IMR-90 (cell line): ENCODE results near the gene TOM1. TPM values are rescaled to one million over a fixed set of nuclear protein-coding genes. Genes with fewer than 3 reads are reported as not detected.

Experiments
- ATAC-seq: fragments of 200-7000 bp; cut with Tn5 transposase; 2 replicates; pipeline ENCODE4 v1.9.1; 2020; ENCODE audit warnings: low read depth, mild to moderate bottlenecking, moderate library complexity
- BruUV-seq: library from RNA; stranded (reverse); fragments of 400-500 nt; replicated peaks from 2 replicates; lab custom pipeline; 2021; lab: Mats Ljungman, UMichigan
- CTCF ChIA-PET: fragments of 300-600 bp; formaldehyde crosslinking; extraction: SDS; loops from one replicate; lab custom pipeline; 2021; ENCODE audit warnings: antibody characterized with exemption; lab: Yijun Ruan, JAX
- POLR2A ChIA-PET: fragments of 300-600 bp; sonication (Branson Sonifier 250); formaldehyde crosslinking; loops from one replicate; lab custom pipeline; 2022; ENCODE audit warnings: antibody characterized with exemption; ENCODE audit not compliant: unreplicated experiment; lab: Charles Lee
- DNase-seq: peaks from one replicate; pipeline ENCODE4 v3.0.0; 2013
- H2AFZ ChIP-seq: replicated peaks from 2 replicates; pipeline ENCODE3; 2013; ENCODE audit warnings: low read length, mild to moderate bottlenecking; ENCODE audit not compliant: poor library complexity
- H2AK5ac ChIP-seq: 2 replicates; pipeline ENCODE4 v1.6.1; 2013; ENCODE audit warnings: low read depth, low read length, inconsistent platforms
- H2AK9ac ChIP-seq: replicated peaks from 2 replicates; pipeline ENCODE3; 2013; ENCODE audit warnings: mild to moderate bottlenecking, low read depth, low read length, moderate library complexity; ENCODE audit not compliant: poor library complexity
- H2BK120ac ChIP-seq: 2 replicates; pipeline ENCODE4 v1.6.1; 2013; ENCODE audit warnings: low read depth, low read length, inconsistent platforms
- H2BK15ac ChIP-seq: 3 replicates; pipeline ENCODE4 v1.6.1; 2013; ENCODE audit warnings: low read depth, low read length, inconsistent platforms
- H2BK20ac ChIP-seq: 2 replicates; pipeline ENCODE4 v1.6.1; 2013; ENCODE audit warnings: low read depth, mild to moderate bottlenecking, inconsistent platforms, low read length, moderate library complexity
- H2BK5ac ChIP-seq: 2 replicates; pipeline ENCODE4 v1.6.1; 2013; ENCODE audit warnings: mild to moderate bottlenecking, low read depth, low read length, inconsistent platforms; ENCODE audit not compliant: poor library complexity, severe bottlenecking
- H3K14ac ChIP-seq: replicated peaks from 2 replicates; pipeline ENCODE4 v1.6.1; 2013; ENCODE audit warnings: low read depth, low read length, inconsistent platforms
- H3K18ac ChIP-seq: 2 replicates; pipeline ENCODE4 v1.6.1; 2013; ENCODE audit warnings: low read depth, low read length, control low read depth
- H3K23ac ChIP-seq: 2 replicates; pipeline ENCODE4 v1.6.1; 2013; ENCODE audit warnings: low read depth, low read length, inconsistent platforms
- H3K27ac ChIP-seq: 2 replicates; pipeline ENCODE4 v1.5.1; 2013; ENCODE audit warnings: mild to moderate bottlenecking, control low read depth, low read length; ENCODE audit not compliant: insufficient read depth
- H3K27me3 ChIP-seq: 2 replicates; pipeline ENCODE4 v1.6.1; 2013; ENCODE audit warnings: low read length; ENCODE audit not compliant: control insufficient read depth, insufficient read depth
- H3K36me3 ChIP-seq: 2 replicates; pipeline ENCODE4 v1.6.1; 2013; ENCODE audit warnings: low read length, mixed read lengths; ENCODE audit not compliant: control insufficient read depth, insufficient read depth
- H3K4ac ChIP-seq: 2 replicates; pipeline ENCODE4 v1.6.1; 2013; ENCODE audit warnings: low read depth, low read length, inconsistent platforms
- H3K4me1 ChIP-seq: 2 replicates; pipeline ENCODE4 v1.6.1; 2013; ENCODE audit warnings: low read length, mixed read lengths; ENCODE audit not compliant: control insufficient read depth, insufficient read depth
- H3K4me2 ChIP-seq: 2 replicates; pipeline ENCODE4 v1.6.1; 2013; ENCODE audit warnings: low read depth, mild to moderate bottlenecking, control low read depth, low read length, moderate library complexity
- H3K4me3 ChIP-seq: 2 replicates; pipeline ENCODE4 v1.5.1; 2013; ENCODE audit warnings: low read depth, mild to moderate bottlenecking, control low read depth, low read length, moderate library complexity; ENCODE audit not compliant: insufficient read depth
- H3K56ac ChIP-seq: 2 replicates; pipeline ENCODE4 v1.6.1; 2013; ENCODE audit warnings: low read length, inconsistent platforms; ENCODE audit not compliant: insufficient read depth; ENCODE audit errors: extremely low read depth
- H3K79me1 ChIP-seq, 2 experiments: 2 replicates each; pipeline ENCODE4 v1.6.1; 2013; ENCODE audit warnings: low read length in 2 of 2, inconsistent platforms in 1 of 2, low read depth in 1 of 2
- H3K9ac ChIP-seq: 2 replicates; pipeline ENCODE4 v1.6.1; 2013; ENCODE audit warnings: low read depth, low read length, control low read depth
- H3K9me1 ChIP-seq: 2 replicates; pipeline ENCODE4 v1.6.1; 2013; ENCODE audit warnings: low read length, inconsistent platforms; ENCODE audit not compliant: insufficient read depth
- H3K9me3 ChIP-seq: 2 replicates; pipeline ENCODE4 v1.6.1; 2013; ENCODE audit warnings: low read length; ENCODE audit not compliant: control insufficient read depth, insufficient read depth
- H4K20me1 ChIP-seq: 2 replicates; pipeline ENCODE4 v1.6.1; 2013; ENCODE audit warnings: low read length, inconsistent platforms; ENCODE audit not compliant: insufficient read depth
- H4K5ac ChIP-seq: 2 replicates; pipeline ENCODE4 v1.6.1; 2013; ENCODE audit warnings: mild to moderate bottlenecking, low read depth, low read length, control low read depth
- H4K8ac ChIP-seq, 2 experiments: 2 replicates each; pipeline ENCODE4 v1.6.1; 2013; ENCODE audit warnings: low read depth in 2 of 2, low read length in 2 of 2, control low read depth in 1 of 2, inconsistent platforms in 1 of 2
- H4K91ac ChIP-seq: 2 replicates; pipeline ENCODE4 v1.6.1; 2013; ENCODE audit warnings: low read depth, low read length, inconsistent platforms; ENCODE audit not compliant: insufficient read depth
- BHLHE40 ChIP-seq: fragments of 150-350 bp; IDR thresholded peaks from 2 replicates; pipeline ENCODE4 v1.6.1; 2016; ENCODE audit warnings: mild to moderate bottlenecking, low read depth, low read length
- CEBPB ChIP-seq: IDR thresholded peaks from 2 replicates; pipeline ENCODE4 v1.6.1; 2012; ENCODE audit warnings: low read depth, low read length, improper control_type of control experiment
- CHD1 ChIP-seq: IDR thresholded peaks from 2 replicates; pipeline ENCODE4 v1.6.1; 2012; ENCODE audit warnings: low read depth, low read length, improper control_type of control experiment
- FOS ChIP-seq: fragments of 150-350 bp; IDR thresholded peaks from 2 replicates; pipeline ENCODE4 v1.6.1; 2016; ENCODE audit warnings: low read depth, low read length
- MAFK ChIP-seq: IDR thresholded peaks from 2 replicates; pipeline ENCODE4 v1.6.1; 2012; ENCODE audit warnings: low read depth, low read length, improper control_type of control experiment
- MAZ ChIP-seq: IDR thresholded peaks from 2 replicates; pipeline ENCODE4 v1.6.1; 2012; ENCODE audit warnings: low read depth, mild to moderate bottlenecking, low read length, improper control_type of control experiment, moderate library complexity, borderline replicate concordance
- MXI1 ChIP-seq: IDR thresholded peaks from 2 replicates; pipeline ENCODE4 v1.6.1; 2012; ENCODE audit warnings: low read depth, mild to moderate bottlenecking, low read length, moderate library complexity, borderline replicate concordance
- NFE2L2 ChIP-seq: fragments of 150-350 bp; IDR thresholded peaks from 2 replicates; pipeline ENCODE4 v1.6.1; 2016; ENCODE audit warnings: low read depth, mild to moderate bottlenecking, low read length
- POLR2A ChIP-seq: IDR thresholded peaks from 2 replicates; pipeline ENCODE4 v1.6.1; 2012; ENCODE audit warnings: mild to moderate bottlenecking, low read depth, low read length
- RAD21 ChIP-seq: IDR thresholded peaks from 2 replicates; pipeline ENCODE4 v1.6.1; 2012; ENCODE audit warnings: low read length, improper control_type of control experiment
- RCOR1 ChIP-seq: IDR thresholded peaks from 2 replicates; pipeline ENCODE4 v1.6.1; 2012; ENCODE audit warnings: mild to moderate bottlenecking, low read length, improper control_type of control experiment; ENCODE audit not compliant: insufficient replicate concordance
- RFX5 ChIP-seq: IDR thresholded peaks from 2 replicates; pipeline ENCODE4 v1.8.0; 2012; ENCODE audit warnings: low read depth, mild to moderate bottlenecking, low read length, moderate library complexity
- SMC3 ChIP-seq: fragments of 150-350 bp; IDR thresholded peaks from 2 replicates; pipeline ENCODE4 v1.6.1; 2016; ENCODE audit warnings: low read depth, mild to moderate bottlenecking, antibody characterized with exemption, low read length, moderate library complexity
- USF2 ChIP-seq: fragments of 150-350 bp; IDR thresholded peaks from 2 replicates; pipeline ENCODE4 v1.6.1; 2017; ENCODE audit warnings: mild to moderate bottlenecking, antibody characterized with exemption, low read length, low read depth
- WGBS, 2 experiments: methylation state at CpG; one replicate each; pipeline versions ENCODE4 v1.1.5 to v1.1.7; 2013; ENCODE audit warnings: missing lambda C conversion rate in 2 of 2; ENCODE audit not compliant: insufficient read length in 1 of 2; ENCODE audit errors: extremely low coverage in 2 of 2; 5-methylcytosine and 5-hydroxymethylcytosine counted together
- dilution Hi-C: fragments of 300-500 bp; cut with HindIII; formaldehyde crosslinking; loops from one replicate; pipeline ENCODE4 v1.14.3; 2018; ENCODE audit warnings: low sequenced_read_pairs; ENCODE audit not compliant: unreplicated experiment
- in situ Hi-C: fragments of 300-500 bp; cut with MboI; formaldehyde crosslinking; loops from 3 replicates; pipeline ENCODE4 v1.14.3; 2019; ENCODE audit warnings: low sequenced_read_pairs, inconsistent platforms, mixed read lengths
- intact Hi-C: fragments of 100-400 bp; cut with micrococcal nuclease; formaldehyde crosslinking; loops from 2 replicates; pipeline ENCODE4 v1.10.0; 2022
- polyA plus RNA-seq, 3 experiments: library from polyadenylated mRNA; depleted of rRNA; stranded (reverse); fragments of >200 nt; gene quantifications; 2 replicates each; pipeline ENCODE4 v1.2.3, GENCODE V29; 2012; ENCODE audit warnings: low replicate concordance in 1 of 3
- total RNA-seq: library from RNA; depleted of rRNA; stranded (reverse); fragments of >200 nt; gene quantifications from 2 replicates; pipeline ENCODE4 v1.2.3, GENCODE V29; 2012
- TF ChIP-seq, protein P1 (sequence below): fragments of 150-350 bp; IDR thresholded peaks from 2 replicates; pipeline ENCODE4 v1.6.1; 2016; ENCODE audit warnings: low read depth, mild to moderate bottlenecking, low read length, moderate library complexity, borderline replicate concordance

The TOM1 gene
- total and polyA plus RNA-seq, 2 of the 4 experiments (the other 2 are of a cell fraction), result 38.0 to 46.4 TPM

GRCh38 chr22:35315141-35315854, 15.6 kb downstream of the TOM1 start:
- H3K23ac ChIP-seq, result no peak overlapping the region
- dilution Hi-C loops, result no loop called here
- H2AFZ ChIP-seq, result no peak overlapping the region
- no peak overlapping the region for H3K56ac ChIP-seq
- H2BK20ac ChIP-seq, result no peak overlapping the region
- POLR2A ChIA-PET, result no interaction called here
- intact Hi-C loops, result no loop called here
- peaks cover 82% of the 10 kb centered on the region for H4K20me1 ChIP-seq
- H2AK5ac ChIP-seq, result no peak overlapping the region
- H3K4ac ChIP-seq, result no peak overlapping the region
- no peak overlapping the region for H2BK5ac ChIP-seq
- BruUV-seq, result no TSS peak
- no peak overlapping the region for H2BK15ac ChIP-seq
- H3K36me3 ChIP-seq, result peaks cover 27% of the 10 kb centered on the region
- H3K4me1 ChIP-seq, result peaks cover 18% of the 10 kb centered on the region
- H3K4me3 ChIP-seq, result no peak overlapping the region
- WGBS, 2 experiments, result 83% methylated on average over 4 of the region's 12 CpGs; no CpG with 5 or more reads in 1 of the 2 experiments
- CTCF ChIA-PET, result interaction anchor here (0.6 kb wide), 1 partner anchor 406 kb away, joined by 4 read pairs; no protein-coding TSS in a partner anchor
- no peak overlapping the region for H2AK9ac ChIP-seq
- H4K8ac ChIP-seq, result no peak overlapping the region
- peaks cover 33% of the 10 kb centered on the region for H3K9me1 ChIP-seq
- no peak overlapping the region for H3K14ac ChIP-seq
- H4K91ac ChIP-seq, result no peak overlapping the region
- H3K4me2 ChIP-seq, result no peak overlapping the region
- no peaks in the 10 kb centered on the region for H3K27me3 ChIP-seq
- H3K79me1 ChIP-seq, result peaks cover 19 to 92% of the 10 kb centered on the region in 2 experiments; a peak in 3 of 4 replicates
- no peak overlapping the region for H4K5ac ChIP-seq
- H3K9ac ChIP-seq, result no peak overlapping the region
- ATAC-seq (no peak), DNase-seq (no peak)
- in situ Hi-C loops, result loop anchor here (25.0 kb wide), 1 partner anchor 1197 kb away; the partner anchor contains the start of gene FOXRED2
- no peak overlapping the region for H3K27ac ChIP-seq
- H3K9me3 ChIP-seq, result no peaks in the 10 kb centered on the region
- H3K18ac ChIP-seq, result no peak overlapping the region
- no peak overlapping the region for H2BK120ac ChIP-seq
- TF ChIP-seq CHD1 (no peak), MAZ (no peak), USF2 (no peak), SMC3 (no peak), MAFK (no peak), NFE2L2 (no peak), POLR2A (no peak), BHLHE40 (no peak), CEBPB (no peak), RCOR1 (no peak), RAD21 (no peak), RFX5 (no peak), FOS (no peak), MXI1 (no peak)
- TF ChIP-seq, protein P1, sequence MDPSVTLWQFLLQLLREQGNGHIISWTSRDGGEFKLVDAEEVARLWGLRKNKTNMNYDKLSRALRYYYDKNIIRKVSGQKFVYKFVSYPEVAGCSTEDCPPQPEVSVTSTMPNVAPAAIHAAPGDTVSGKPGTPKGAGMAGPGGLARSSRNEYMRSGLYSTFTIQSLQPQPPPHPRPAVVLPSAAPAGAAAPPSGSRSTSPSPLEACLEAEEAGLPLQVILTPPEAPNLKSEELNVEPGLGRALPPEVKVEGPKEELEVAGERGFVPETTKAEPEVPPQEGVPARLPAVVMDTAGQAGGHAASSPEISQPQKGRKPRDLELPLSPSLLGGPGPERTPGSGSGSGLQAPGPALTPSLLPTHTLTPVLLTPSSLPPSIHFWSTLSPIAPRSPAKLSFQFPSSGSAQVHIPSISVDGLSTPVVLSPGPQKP, result no peak
